Measurements from ENCODE around the gene LGALS3.

Gene LGALS3

GRCh38 chr14:55138091-55138490 lies 9.0 kb downstream of the LGALS3 start:
- TF ChIP-seq POU6F1 (CRISPR knock-in tag; IDR thresholded peaks at IDR 0.05; ENCODE audit: borderline replicate concordance, low read depth) (no peak), ZFP30 (CRISPR knock-in tag; IDR thresholded peaks at IDR 0.05) (no peak), CSDC2 (CRISPR knock-in tag; IDR thresholded peaks at IDR 0.05) (no peak), BACH2 (CRISPR knock-in tag; IDR thresholded peaks at IDR 0.05; ENCODE audit: borderline replicate concordance) (no peak), ZFP3 (CRISPR knock-in tag; IDR thresholded peaks at IDR 0.05) (no peak), GLIS3 (CRISPR knock-in tag; IDR thresholded peaks at IDR 0.05) (no peak), PATZ1 (CRISPR knock-in tag; IDR thresholded peaks at IDR 0.05; ENCODE audit: borderline replicate concordance) (no peak), ISL1 (CRISPR knock-in tag; IDR thresholded peaks at IDR 0.05) (no peak), TCF4 (CRISPR knock-in tag; IDR thresholded peaks at IDR 0.05; ENCODE audit: borderline replicate concordance) (no peak), TOX (CRISPR knock-in tag; IDR thresholded peaks at IDR 0.05; ENCODE audit: borderline replicate concordance) (no peak), ZNF70 (CRISPR knock-in tag; IDR thresholded peaks at IDR 0.05) (no peak), RARB (CRISPR knock-in tag; IDR thresholded peaks at IDR 0.05) (no peak), CSRNP3 (CRISPR knock-in tag; IDR thresholded peaks at IDR 0.05) (no peak), OSR1 (CRISPR knock-in tag; IDR thresholded peaks at IDR 0.05) (no peak), ZNF8 (CRISPR knock-in tag; IDR thresholded peaks at IDR 0.05) (no peak), ZC3H10 (CRISPR knock-in tag; IDR thresholded peaks at IDR 0.05) (no peak), TSHZ2 (CRISPR knock-in tag; IDR thresholded peaks at IDR 0.05) (no peak), CREB5 (CRISPR knock-in tag; IDR thresholded peaks at IDR 0.05; ENCODE audit: low read depth) (no peak), SNAI2 (CRISPR knock-in tag; IDR thresholded peaks at IDR 0.05) (no peak), ARNTL (CRISPR knock-in tag; IDR thresholded peaks at IDR 0.05; ENCODE audit: borderline replicate concordance, low read depth) (no peak)
- ATAC-seq: no peak

GRCh38 chr14:55139141-55139540 lies 10.1 kb downstream of the LGALS3 start:
- no peak for ATAC-seq
- TF ChIP-seq ZC3H10 (CRISPR knock-in tag; IDR thresholded peaks at IDR 0.05): no peak
- no peak for TF ChIP-seq ZNF565 (CRISPR knock-in tag; conservative IDR thresholded peaks at IDR 0.05; ENCODE audit: low read depth)
- TF ChIP-seq SNAI2 (CRISPR knock-in tag; IDR thresholded peaks at IDR 0.05): no peak
- no peak for TF ChIP-seq OSR1 (CRISPR knock-in tag; IDR thresholded peaks at IDR 0.05)
- no peak for TF ChIP-seq ZNF8 (CRISPR knock-in tag; IDR thresholded peaks at IDR 0.05)
- no peak for TF ChIP-seq CSDC2 (CRISPR knock-in tag; IDR thresholded peaks at IDR 0.05)

GRCh38 chr14:55139696-55140509 lies 10.9 kb downstream of the LGALS3 start:
- no peak for TF ChIP-seq ESRRG (CRISPR knock-in tag; IDR thresholded peaks at IDR 0.05)
- no peak for ATAC-seq
